K562 (cell line): ENCODE measurements around the gene TPCN1. TPM values are rescaled to one million over a fixed set of nuclear protein-coding genes. Genes with fewer than 3 reads are reported as not detected.

Source experiments
- EGR1 ChIP-seq: fragments of 450-650 bp; conservative IDR thresholded peaks from 2 replicates; pipeline ENCODE4 v1.6.1; 2017; ENCODE audit warnings: mild to moderate bottlenecking
- FOXA3 ChIP-seq, 2 experiments: fragments of 450-650 bp in 1 of 2; sonication (generic) in 1 of 2; formaldehyde crosslinking; IDR thresholded peaks in 1 of 2; conservative IDR thresholded peaks in 1 of 2; 2 replicates each; pipeline versions ENCODE4 v1.4.0 to v1.8.0; 2020 to 2022; ENCODE audit warnings: mild to moderate bottlenecking in 2 of 2, missing genetic modification reagents in 1 of 2
- GABPA ChIP-seq: fragments of 200-800 bp; sonication (Bioruptor generic); conservative IDR thresholded peaks from 2 replicates; pipeline ENCODE4 v1.6.1; 2016; ENCODE audit warnings: low read depth, missing genetic modification characterization, missing compliant biosample characterization
- KDM5B ChIP-seq: fragments of 200-600 bp; sonication (generic); IDR thresholded peaks from 2 replicates; pipeline ENCODE4 v1.6.1; 2012; ENCODE audit warnings: low read depth, mild to moderate bottlenecking, moderate library complexity, low read length, control low read depth, inconsistent platforms; ENCODE audit not compliant: insufficient replicate concordance
- PML ChIP-seq: IDR thresholded peaks from 2 replicates; pipeline ENCODE4 v1.6.1; 2012; ENCODE audit warnings: low read length, inconsistent platforms
- PTBP1 ChIP-seq: fragments of 200-400 bp; formaldehyde crosslinking; IDR thresholded peaks from 2 replicates; pipeline ENCODE4 v1.6.1; 2017; ENCODE audit warnings: low read depth, low read length
- RBM25 ChIP-seq: fragments of 200-400 bp; formaldehyde crosslinking; IDR thresholded peaks from 2 replicates; pipeline ENCODE4 v1.6.1; 2018; ENCODE audit warnings: low read length, low read depth, moderate library complexity; ENCODE audit not compliant: severe bottlenecking
- SIN3B ChIP-seq: fragments of 450-650 bp; IDR thresholded peaks from 2 replicates; pipeline ENCODE4 v1.6.1; 2017; ENCODE audit warnings: low read depth, mild to moderate bottlenecking, moderate library complexity
- SMAD3 ChIP-seq: fragments of 450-650 bp; formaldehyde crosslinking; conservative IDR thresholded peaks from 2 replicates; pipeline ENCODE4 v1.4.0; 2020; ENCODE audit warnings: mild to moderate bottlenecking
- SMARCE1 ChIP-seq: fragments of 450-650 bp; IDR thresholded peaks from 2 replicates; pipeline ENCODE4 v1.7.1; 2016; ENCODE audit warnings: mild to moderate bottlenecking
- polyA plus RNA-seq, 8 experiments: library from polyadenylated mRNA; depleted of rRNA in 4 of 8; stranded (reverse) in 5 of 8; unstranded in 3 of 8; fragments of >200 nt; fragmentation: Nextera tagmentation in 2 of 8; fragmentation: Illumina TruSeq in 1 of 8; extraction: Ambion mirVana in 2 of 8; extraction: Trizol in 1 of 8; gene quantifications; 2 replicates each; pipeline versions ENCODE4 v1.2.1 to v1.2.3, GENCODE V29; 2011 to 2014; ENCODE audit warnings: inconsistent platforms in 1 of 8, missing spikeins in 1 of 8
- total RNA-seq, 7 experiments: library from RNA; depleted of rRNA in 6 of 7; stranded (reverse); fragments of >200 nt in 6 of 7; fragmentation: Illumina TruSeq in 2 of 7; extraction: Trizol in 2 of 7; gene quantifications; 2 replicates each; pipeline versions ENCODE4 v1.2.1 to v1.2.3, GENCODE V29; 2011 to 2021; ENCODE audit warnings: low replicate concordance in 1 of 7
- TF ChIP-seq, protein P1 (sequence below): fragments of 450-650 bp; IDR thresholded peaks from 2 replicates; pipeline ENCODE4 v1.6.1; 2016; ENCODE audit warnings: mild to moderate bottlenecking, moderate library complexity
- TF ChIP-seq, protein P2 (sequence below), 2 experiments: fragments of 250-450 bp in 1 of 2; fragments of 450-650 bp in 1 of 2; sonication (Bioruptor Pico) in 1 of 2; IDR thresholded peaks; 2 replicates each; pipeline versions ENCODE4 v1.6.1 to v1.8.0; 2016 to 2021; ENCODE audit warnings: mild to moderate bottlenecking in 2 of 2, moderate library complexity in 2 of 2, missing compliant biosample characterization in 1 of 2, missing genetic modification characterization in 1 of 2
- TF ChIP-seq, protein P3 (sequence below): fragments of 450-650 bp; IDR thresholded peaks from 2 replicates; pipeline ENCODE4 v1.6.1; 2014; ENCODE audit warnings: low read depth, mild to moderate bottlenecking, moderate library complexity, borderline replicate concordance

The TPCN1 gene
- total and polyA plus RNA-seq, 9 of the 15 experiments (the other 6 are each of a cell fraction or from before 2014, with no cell fraction given): 0.80 to 23.8 (median 7.4) TPM

DNA sequence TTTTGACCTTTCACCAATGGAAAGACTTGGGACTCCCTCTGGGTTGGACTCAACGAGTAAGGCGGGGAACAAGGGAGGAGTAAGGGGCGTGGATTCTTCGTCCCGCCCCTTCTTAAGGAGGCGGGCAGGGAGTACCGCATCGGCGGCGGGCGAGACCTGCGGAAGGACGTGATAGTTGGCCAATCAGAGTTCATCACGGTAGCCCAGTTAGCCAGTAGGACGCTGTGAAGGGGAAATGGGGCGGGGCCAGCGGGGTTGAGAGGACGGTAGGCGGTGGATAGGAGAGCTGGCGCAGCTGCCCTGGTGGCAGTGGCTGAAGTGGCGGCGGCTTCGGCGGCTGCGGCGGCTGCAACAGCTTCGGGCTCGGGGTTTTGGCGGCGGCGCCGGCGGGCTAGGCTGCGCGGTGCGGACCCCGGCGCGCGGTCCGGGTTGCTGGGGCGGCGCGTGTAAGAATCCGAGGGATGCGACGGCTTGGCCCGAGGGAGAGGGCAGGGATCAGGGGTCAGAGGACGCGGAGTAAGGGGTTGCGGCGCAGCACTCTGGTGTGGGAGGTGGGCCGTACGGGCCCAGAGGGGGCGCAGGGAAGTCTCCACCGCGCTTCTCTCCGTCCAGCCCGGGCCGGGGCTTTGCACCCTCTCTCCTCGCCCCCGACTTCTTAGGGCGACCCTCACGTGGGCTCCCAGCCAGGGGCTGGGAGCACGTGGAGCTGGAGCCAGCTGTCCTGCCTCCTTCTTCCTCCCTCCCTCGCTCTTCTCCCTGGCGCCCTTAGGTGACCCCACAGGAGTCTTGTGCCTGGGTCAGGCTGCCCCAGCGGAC lies at the start of gene TPCN1 (continued):
- TF ChIP-seq, protein P1, sequence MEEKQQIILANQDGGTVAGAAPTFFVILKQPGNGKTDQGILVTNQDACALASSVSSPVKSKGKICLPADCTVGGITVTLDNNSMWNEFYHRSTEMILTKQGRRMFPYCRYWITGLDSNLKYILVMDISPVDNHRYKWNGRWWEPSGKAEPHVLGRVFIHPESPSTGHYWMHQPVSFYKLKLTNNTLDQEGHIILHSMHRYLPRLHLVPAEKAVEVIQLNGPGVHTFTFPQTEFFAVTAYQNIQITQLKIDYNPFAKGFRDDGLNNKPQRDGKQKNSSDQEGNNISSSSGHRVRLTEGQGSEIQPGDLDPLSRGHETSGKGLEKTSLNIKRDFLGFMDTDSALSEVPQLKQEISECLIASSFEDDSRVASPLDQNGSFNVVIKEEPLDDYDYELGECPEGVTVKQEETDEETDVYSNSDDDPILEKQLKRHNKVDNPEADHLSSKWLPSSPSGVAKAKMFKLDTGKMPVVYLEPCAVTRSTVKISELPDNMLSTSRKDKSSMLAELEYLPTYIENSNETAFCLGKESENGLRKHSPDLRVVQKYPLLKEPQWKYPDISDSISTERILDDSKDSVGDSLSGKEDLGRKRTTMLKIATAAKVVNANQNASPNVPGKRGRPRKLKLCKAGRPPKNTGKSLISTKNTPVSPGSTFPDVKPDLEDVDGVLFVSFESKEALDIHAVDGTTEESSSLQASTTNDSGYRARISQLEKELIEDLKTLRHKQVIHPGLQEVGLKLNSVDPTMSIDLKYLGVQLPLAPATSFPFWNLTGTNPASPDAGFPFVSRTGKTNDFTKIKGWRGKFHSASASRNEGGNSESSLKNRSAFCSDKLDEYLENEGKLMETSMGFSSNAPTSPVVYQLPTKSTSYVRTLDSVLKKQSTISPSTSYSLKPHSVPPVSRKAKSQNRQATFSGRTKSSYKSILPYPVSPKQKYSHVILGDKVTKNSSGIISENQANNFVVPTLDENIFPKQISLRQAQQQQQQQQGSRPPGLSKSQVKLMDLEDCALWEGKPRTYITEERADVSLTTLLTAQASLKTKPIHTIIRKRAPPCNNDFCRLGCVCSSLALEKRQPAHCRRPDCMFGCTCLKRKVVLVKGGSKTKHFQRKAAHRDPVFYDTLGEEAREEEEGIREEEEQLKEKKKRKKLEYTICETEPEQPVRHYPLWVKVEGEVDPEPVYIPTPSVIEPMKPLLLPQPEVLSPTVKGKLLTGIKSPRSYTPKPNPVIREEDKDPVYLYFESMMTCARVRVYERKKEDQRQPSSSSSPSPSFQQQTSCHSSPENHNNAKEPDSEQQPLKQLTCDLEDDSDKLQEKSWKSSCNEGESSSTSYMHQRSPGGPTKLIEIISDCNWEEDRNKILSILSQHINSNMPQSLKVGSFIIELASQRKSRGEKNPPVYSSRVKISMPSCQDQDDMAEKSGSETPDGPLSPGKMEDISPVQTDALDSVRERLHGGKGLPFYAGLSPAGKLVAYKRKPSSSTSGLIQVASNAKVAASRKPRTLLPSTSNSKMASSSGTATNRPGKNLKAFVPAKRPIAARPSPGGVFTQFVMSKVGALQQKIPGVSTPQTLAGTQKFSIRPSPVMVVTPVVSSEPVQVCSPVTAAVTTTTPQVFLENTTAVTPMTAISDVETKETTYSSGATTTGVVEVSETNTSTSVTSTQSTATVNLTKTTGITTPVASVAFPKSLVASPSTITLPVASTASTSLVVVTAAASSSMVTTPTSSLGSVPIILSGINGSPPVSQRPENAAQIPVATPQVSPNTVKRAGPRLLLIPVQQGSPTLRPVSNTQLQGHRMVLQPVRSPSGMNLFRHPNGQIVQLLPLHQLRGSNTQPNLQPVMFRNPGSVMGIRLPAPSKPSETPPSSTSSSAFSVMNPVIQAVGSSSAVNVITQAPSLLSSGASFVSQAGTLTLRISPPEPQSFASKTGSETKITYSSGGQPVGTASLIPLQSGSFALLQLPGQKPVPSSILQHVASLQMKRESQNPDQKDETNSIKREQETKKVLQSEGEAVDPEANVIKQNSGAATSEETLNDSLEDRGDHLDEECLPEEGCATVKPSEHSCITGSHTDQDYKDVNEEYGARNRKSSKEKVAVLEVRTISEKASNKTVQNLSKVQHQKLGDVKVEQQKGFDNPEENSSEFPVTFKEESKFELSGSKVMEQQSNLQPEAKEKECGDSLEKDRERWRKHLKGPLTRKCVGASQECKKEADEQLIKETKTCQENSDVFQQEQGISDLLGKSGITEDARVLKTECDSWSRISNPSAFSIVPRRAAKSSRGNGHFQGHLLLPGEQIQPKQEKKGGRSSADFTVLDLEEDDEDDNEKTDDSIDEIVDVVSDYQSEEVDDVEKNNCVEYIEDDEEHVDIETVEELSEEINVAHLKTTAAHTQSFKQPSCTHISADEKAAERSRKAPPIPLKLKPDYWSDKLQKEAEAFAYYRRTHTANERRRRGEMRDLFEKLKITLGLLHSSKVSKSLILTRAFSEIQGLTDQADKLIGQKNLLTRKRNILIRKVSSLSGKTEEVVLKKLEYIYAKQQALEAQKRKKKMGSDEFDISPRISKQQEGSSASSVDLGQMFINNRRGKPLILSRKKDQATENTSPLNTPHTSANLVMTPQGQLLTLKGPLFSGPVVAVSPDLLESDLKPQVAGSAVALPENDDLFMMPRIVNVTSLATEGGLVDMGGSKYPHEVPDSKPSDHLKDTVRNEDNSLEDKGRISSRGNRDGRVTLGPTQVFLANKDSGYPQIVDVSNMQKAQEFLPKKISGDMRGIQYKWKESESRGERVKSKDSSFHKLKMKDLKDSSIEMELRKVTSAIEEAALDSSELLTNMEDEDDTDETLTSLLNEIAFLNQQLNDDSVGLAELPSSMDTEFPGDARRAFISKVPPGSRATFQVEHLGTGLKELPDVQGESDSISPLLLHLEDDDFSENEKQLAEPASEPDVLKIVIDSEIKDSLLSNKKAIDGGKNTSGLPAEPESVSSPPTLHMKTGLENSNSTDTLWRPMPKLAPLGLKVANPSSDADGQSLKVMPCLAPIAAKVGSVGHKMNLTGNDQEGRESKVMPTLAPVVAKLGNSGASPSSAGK: peak; percentile 37; the same call in 1 of the 2 replicates
- TF ChIP-seq KDM5B (peak; percentile 87), PML (peak; percentile 20; the same call in 1 of the 2 replicates), SIN3B (peak; percentile 63), SMAD3 (CRISPR knock-in tag) (no peak), SMARCE1 (0 out of 2 replicates have a peak, but pooled peaks have one; percentile 17), FOXA3 (CRISPR knock-in tag; conservative IDR thresholded peaks at IDR 0.05 in 1 of 2, IDR thresholded peaks at IDR 0.05 in 1 of 2) (no peak), PTBP1 (no peak), EGR1 (0 out of 2 replicates have a peak, but pooled peaks have one; percentile 18), RBM25 (peak; percentile 92), GABPA (tag) (no peak)
- TF ChIP-seq, protein P2, sequence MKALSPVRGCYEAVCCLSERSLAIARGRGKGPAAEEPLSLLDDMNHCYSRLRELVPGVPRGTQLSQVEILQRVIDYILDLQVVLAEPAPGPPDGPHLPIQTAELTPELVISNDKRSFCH (CRISPR knock-in tag; IDR thresholded peaks at IDR 0.05): no peak
- TF ChIP-seq, protein P2 (tag; IDR thresholded peaks at IDR 0.05): peak; percentile 59; the same call in 1 of the 2 replicates
- TF ChIP-seq, protein P3, sequence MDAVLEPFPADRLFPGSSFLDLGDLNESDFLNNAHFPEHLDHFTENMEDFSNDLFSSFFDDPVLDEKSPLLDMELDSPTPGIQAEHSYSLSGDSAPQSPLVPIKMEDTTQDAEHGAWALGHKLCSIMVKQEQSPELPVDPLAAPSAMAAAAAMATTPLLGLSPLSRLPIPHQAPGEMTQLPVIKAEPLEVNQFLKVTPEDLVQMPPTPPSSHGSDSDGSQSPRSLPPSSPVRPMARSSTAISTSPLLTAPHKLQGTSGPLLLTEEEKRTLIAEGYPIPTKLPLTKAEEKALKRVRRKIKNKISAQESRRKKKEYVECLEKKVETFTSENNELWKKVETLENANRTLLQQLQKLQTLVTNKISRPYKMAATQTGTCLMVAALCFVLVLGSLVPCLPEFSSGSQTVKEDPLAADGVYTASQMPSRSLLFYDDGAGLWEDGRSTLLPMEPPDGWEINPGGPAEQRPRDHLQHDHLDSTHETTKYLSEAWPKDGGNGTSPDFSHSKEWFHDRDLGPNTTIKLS: peak; percentile 61; the same call in 1 of the 2 replicates
